ENCODE results near the gene ABCA8.

Gene ABCA8

DNA sequence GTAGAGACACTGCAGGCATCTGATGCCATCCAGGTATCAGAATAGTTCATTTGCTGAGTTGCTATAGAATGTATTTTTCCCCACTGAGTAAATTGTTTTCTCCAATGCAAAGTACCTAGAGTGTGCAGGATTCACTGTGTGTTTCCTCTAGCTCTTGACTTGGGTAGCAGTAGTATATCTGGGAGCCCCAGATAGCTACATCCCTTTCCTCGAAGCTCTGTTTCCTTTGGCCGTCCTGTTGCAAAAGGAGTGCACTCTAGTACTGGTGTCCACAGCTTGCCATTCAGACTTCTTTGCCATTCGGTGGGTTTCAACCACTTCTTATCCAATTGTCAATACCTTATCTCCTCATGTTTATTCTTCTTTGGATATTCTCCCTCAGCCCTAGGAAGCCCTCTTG, 12.8 kb downstream of the ABCA8 start:
- no peak for DNase-seq (ENCODE audit: low read depth in 2 of 2)

DNA sequence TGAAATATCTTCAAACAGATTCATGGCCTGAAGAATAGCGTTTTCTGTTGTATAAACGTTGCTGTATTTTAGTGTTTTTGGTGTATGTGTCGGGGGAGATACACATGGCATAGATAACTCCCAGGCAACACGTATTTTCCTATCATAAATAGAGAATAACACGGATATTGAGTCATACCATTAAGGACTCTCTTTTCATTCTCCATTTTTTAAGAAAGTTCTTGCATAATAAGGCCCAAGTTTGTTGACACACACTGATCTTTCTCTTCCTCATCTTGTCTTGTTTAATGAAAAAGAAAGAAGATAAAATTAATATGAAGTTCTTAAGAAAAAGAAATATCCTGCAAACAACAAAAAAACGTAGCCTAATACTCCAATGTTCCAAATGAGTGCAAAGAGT, 13.4 kb downstream of the ABCA8 start:
- DNase-seq (ENCODE audit: low read depth in 2 of 2) = no peak

DNA sequence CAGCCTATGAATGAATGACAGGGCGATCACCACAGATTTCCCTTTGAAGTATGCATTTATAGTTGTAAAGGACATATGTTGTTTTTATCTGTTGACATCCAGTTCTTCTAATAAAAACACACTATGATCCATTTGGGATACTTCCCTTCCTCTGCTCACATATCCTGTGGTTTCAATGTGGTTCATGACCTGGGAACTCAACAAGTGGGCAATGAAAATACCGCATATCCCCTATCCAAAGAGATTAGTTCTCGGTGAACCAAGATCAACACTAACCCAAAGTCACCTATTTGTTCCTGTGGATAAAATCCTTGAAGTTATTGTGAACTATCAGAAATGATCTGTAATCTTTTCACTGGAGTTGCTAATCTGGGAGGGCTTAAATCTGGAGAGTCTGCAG, 16.0 kb downstream of the ABCA8 start:
- DNase-seq (ENCODE audit: low read depth in 2 of 2) = no peak

DNA sequence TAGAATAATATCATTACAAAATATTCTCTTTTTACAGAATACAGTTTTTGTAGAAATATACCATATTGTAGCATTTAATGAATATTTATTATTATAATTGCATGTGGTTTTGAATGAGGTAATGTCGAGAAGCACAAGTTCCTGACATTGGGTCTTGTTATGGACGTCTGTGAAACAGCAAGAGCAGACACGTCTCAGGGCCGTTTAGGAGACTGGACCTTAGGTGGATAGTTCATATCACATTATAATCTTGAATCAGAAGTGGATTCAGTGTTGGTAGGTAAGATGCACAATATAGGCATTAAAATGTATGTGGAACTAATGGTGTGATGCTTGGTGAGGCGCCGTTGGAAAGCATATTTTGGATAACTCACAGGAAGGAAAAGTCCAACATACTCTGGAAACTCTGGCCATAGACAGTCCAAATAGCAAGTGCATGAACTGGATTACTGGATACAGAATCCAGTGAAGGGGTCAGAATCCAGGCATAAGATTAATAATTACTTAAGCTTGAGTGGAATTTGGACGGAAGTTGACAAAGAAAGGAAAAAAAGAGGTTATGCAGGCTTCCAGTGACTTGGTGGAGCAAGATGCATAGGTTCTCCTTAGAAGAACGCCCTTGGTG, 17.2 kb downstream of the ABCA8 start:
- no peak for DNase-seq (ENCODE audit: low read depth in 2 of 2)

DNA sequence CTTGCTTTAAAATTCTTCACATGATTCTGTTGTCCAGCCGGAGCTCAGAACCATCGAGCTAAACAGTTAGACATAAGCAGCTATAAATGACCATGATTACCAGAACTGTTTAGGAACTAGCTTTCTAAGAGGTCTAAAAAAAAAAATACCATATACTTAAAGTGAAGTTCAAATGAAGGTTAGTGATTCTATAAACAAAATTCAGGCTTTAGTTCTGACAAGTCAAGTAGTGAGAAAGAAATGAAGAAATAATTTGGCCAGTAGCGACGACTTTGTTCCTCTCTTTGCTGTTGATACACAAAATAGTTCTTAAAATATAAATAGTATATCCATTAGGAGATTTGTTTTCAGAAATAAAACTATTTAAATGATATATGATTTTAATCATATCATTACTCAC, 27.7 kb downstream of the ABCA8 start:
- no peak for DNase-seq (ENCODE audit: low read depth in 2 of 2)

DNA sequence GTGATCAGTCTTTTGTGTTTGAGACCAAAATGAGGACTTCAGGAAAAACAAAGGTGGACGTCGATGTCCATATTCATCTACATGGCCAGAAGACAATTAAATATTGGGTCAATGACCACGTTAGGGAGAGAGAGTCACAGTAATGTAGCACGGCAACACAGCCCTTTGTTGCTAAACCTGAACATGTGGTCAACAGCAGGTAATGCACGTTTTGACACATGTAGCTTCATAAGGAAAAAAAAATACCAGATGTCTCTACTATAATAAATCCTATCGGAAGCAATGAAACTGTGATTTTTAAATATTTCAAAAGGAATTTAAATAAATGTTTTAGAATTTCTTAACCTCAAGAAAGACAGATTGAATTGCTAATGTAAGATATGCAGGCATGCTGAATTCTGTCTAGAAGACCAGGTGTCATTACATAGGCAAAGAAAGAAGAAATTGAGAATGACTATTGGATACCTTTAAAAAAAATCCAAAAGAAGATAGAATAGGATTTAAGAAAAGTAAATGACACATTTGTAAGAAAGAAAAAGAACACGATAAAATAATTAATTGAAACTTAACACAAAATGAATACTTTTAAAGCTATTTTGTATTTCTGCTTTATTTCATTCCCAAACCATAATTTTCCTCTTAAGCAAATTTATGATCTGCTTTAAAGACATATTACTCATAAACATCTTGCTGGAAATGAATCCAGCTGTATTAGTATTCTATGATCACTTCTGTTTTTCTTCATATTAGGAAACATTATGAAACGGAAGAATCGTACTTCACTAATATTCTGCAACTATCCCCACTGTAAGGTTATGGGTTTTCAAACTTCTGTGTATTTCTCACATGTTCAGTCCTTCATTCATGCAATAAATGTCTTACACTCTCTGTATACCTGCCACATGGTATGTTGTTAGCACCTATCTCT, 30.1 kb downstream of the ABCA8 start:
- DNase-seq (ENCODE audit: low read depth in 2 of 2) = no peak

DNA sequence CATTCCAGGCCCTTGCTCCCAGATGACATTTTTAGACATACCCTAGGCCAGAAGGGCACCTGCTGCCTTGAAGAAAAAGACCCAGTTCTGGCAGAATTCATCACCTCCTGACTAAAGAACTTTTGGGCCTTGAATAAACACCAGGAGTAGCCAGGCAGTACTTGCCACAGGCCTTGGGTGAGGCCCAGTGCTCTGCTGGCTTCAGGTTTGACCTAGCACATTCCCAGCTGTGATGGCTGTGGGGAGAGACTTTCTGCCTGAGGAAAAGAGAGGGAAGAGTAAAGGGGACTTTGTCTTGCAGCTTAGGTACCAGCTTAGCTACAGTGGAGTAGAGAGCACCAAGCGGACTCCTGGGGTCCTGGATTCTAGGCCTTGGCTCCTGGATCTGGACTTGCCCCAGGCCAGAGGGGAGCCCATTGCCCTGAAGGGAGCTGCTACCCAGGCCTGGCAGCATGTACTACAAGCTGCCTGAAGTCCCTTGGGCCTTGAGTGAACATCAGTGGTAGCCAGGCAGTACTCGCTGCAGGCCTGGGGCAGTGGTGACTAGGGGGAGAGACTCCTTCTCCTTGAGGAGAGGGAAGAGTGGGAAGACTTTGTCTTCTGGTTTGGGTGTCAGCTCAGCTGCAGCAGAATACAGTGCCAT, 44.3 kb downstream of the ABCA8 start:
- no peak for DNase-seq (ENCODE audit: low read depth in 2 of 2)

DNA sequence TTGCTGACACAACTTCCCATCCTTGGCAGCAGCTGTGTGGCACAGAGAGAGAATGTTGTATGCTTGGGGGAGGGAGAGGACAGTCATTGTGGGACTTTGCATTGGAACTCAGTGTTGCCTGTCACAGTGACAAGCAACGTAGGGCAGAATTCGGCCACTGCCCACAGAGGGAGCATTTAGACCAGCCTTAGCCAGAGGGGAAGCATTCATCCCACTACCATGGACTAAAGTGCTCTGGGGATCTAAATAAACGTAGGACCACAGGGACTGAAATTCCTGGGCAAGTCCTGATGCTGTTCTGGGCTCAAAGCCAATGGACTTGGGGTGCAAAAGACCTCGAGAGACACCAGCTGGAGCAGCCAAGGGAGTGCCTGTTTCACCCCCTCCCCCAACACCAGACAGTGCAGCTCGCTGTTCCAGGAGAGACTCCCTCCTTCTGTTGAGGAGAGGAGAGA, 44.9 kb downstream of the ABCA8 start:
- DNase-seq (ENCODE audit: low read depth in 2 of 2) = no peak

DNA sequence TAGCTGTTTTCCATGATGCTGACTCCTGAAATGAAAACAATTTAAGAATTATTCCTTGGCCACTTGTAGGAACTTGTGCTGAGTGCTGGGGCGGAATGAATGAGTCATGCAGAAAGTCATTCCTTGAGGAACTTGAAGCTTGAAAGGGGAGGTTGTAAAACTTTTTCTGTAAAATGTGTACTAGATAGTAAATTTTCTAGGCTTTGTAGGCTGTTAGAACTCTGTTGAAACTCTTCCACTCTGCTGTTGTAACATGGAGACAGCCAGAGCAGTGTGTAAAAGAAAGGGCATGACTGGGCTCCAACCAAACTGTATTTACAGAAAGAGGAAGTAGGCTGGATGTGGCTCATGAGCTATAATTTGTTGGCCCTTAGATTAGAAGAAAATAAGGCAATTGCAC, 46.1 kb downstream of the ABCA8 start:
- no peak for DNase-seq (ENCODE audit: low read depth in 2 of 2)

DNA sequence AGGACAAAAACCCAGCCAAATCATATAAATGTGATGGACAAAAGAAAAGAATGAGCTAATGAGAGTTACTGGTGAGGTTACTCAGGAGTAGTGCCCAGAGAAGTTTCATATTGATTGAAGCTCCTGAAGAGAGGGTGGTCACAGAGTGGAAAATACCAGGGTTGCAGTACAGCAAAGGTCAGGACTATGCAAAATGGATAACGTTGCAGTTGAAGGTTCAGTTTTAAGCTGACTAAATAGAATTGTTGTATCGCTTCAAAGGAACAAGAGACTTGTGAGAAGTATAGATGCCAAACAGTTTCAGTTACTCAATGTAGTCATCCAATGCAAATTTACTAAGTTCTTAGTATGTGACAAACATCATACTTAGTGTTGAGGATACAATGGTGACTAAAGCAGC, 47.1 kb downstream of the ABCA8 start:
- DNase-seq (ENCODE audit: low read depth in 2 of 2) = no peak

DNA sequence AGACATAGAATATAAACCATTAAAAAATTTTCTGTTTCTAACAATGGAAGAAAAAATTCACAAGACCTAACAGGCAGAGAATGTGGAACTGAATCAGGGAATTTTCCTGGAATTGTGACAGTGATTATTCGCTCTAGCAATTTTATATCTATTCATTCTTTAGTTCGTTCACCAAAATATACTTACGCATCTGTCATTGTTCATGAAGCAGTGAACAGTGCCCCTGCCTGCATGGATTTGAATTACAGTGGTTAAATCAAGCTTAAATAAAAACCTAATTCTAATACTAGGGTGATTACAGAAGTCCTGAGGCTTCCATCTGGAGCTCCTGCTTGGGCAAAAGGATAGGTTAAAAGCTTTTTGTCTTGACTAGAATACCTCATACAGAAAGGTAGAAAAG, 48.6 kb downstream of the ABCA8 start:
- no peak for DNase-seq (ENCODE audit: low read depth in 2 of 2)

DNA sequence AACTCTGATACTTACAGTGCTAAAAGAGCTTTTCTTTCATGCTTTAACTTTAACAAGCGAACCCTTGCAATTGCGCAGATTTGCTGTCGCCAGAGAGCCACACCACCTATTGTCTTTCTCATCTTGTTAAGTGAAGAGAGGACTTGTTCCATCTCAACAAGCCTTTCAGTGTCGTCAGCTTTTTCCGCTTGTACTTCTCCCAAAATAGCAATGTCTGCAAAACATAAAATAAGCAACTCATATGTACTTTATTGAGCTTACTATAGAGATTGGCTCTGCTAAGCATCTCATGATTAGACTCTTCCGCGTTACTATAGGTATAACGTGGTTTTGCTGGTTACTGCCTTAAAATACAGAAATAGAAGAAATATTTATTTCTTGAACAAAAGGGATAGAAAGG, 51.9 kb downstream of the ABCA8 start:
- DNase-seq (ENCODE audit: low read depth in 2 of 2) = no peak

DNA sequence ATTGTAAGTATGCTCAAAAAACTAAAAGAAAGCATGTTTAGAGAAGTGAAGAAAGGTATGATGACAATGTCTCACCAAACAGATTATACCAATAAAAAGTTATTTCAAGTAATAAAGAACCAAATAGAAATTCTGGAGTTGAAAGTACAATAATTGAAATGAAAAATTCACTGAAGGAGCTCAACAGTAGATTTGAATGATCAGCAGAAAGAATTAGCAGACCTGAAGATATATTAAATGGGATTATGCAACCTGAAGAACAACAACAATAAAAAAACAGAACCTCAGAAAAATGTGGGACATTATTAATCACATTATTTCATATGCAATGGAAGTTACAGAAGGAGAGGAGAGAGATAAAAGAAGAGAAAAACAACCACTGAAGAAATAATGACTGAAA, 57.6 kb downstream of the ABCA8 start:
- DNase-seq (ENCODE audit: low read depth in 2 of 2) = no peak

DNA sequence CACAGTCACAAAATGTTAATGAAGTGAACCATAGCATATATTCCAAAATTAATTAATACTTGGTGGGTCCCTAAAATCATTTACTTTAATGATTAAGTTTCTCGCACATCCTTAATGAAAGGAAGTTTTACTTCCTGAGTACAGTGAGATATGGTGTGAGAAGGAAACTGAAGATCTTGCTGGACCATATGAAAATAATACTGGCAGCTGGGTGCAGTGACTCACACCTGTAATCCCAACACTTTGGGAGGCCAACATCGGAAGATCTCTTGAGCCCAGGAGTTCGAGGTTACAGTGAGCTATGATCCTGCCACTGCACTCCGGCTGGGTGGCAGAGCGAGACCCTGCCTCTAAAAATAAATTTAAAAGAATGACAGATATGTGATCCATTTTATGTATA, 62.5 kb downstream of the ABCA8 start:
- DNase-seq (ENCODE audit: low read depth in 2 of 2) = no peak

DNA sequence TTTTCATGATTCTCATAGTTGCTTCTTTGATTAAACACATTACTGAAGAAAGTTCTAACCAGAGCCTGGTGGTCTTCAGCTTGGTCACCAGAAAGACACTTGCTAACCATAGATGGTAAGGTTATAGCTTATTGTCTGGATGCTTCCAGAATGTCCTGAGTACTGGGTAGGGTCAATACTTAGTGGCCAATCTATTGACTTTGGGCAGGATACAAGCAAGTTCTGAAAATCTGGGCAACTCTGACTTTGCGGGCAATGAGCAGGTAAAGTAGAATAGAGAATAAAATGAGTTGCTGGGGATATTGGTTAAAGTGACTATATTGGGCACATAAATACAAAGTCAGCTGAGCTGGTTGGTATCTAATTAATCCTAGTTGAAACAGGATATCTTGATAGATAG, 63.0 kb downstream of the ABCA8 start:
- no peak for DNase-seq (ENCODE audit: low read depth in 2 of 2)

DNA sequence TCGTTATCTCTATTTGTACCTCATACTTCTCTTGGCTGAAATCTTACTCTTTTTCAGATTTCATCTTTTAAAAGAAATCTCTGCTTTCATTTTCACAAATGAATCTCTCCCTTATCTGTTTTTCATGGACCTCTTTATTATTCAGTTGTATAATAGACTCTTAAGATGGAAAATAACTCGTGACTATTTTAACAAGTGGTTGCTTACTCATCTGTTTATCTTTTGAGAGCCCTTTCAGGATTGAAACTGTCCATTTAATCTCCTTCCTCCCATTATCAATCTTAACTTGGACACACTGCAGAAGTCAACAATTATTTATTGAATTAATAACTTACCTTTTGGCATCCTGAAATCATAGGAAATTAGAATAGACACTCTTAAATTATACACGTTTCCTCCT, 68.8 kb downstream of the ABCA8 start:
- no peak for DNase-seq (ENCODE audit: low read depth in 2 of 2)

DNA sequence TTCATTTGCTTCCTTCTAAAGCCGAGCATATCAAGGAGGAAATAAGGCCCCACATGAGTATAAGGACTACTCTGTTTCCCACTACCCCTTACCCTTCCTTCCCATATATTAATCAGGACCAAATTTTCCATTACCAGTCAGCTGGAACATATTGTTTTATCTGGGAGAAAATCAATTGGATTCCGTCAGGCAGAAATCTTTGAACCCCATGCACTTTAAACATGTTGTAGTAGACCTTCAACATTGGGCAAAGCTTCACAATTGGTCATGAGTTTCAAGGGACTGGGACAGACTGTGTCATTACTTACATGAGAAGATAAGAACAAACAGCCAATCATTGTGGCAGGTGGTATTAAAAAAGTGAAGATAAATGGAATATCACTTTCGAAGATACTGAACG, 70.3 kb downstream of the ABCA8 start:
- no peak for DNase-seq (ENCODE audit: low read depth in 2 of 2)

DNA sequence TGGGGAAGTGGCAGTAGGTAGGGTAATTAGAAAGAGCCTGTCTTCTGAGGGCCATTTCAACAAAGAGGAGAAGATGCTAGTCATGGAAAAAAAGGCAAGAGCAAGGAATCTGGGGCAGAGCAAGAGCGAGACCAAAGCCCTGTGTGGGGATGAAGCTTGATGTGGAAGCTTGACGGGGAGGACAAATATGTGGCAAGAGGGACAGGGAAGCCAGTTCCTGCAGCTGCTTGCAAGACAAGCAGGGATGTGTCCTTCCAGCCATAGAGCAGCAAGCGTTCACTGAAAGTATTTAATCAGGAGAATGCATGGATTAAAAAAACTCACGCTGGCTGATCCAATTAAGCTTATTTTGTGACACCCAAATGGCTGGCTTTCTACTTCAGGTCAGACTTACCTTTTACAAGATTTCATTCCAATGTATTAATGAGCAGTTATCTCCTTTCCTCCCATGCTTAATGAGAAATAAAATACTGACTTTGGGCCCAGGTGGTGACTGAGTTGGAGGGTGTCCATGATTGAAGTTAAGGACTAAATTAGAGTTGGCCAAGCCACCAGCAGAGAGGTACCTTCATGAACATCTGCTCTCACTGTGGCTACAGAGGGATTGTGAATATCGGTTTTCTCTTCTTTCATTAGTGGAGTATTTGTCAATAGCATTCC, 76.8 kb downstream of the ABCA8 start:
- DNase-seq (ENCODE audit: low read depth in 2 of 2) = no peak

DNA sequence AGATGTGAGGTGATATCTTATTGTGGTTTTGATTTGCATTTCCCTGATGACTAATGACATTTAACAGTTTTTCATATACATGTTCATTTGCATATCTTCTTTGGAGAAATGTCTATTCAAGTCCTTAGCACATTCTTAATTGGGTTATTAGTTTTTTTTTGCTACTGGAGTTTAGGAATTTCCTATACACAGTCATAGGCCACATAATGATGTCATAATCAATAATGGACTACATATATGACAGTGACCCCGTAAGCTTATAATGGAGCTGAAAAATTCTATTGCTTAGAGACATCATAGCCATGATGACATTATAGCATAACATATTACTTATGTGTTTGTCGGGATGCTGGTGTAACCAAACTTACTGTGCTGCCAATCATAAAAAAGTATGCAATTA, 83.7 kb downstream of the ABCA8 start:
- no peak for DNase-seq (ENCODE audit: low read depth in 2 of 2)

DNA sequence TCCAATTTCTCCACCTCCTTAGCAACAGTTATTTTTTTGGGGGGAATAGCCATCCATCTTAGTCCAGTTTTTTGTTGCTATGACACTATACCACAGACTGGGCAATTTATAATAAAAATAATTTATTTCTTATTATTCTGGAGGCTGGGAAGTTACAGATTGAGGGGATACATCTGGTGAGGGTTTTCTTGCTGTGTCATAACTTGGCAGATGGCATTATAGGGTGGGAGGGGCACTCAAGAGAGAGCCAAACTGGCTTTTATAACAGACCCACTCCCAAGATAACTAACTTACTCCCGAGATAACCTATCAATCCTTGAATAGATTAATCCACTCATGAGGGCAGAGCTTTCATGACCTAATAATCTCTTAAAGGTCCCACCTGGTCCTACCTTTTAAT, 84.2 kb downstream of the ABCA8 start:
- no peak for DNase-seq (ENCODE audit: low read depth in 2 of 2)

DNA sequence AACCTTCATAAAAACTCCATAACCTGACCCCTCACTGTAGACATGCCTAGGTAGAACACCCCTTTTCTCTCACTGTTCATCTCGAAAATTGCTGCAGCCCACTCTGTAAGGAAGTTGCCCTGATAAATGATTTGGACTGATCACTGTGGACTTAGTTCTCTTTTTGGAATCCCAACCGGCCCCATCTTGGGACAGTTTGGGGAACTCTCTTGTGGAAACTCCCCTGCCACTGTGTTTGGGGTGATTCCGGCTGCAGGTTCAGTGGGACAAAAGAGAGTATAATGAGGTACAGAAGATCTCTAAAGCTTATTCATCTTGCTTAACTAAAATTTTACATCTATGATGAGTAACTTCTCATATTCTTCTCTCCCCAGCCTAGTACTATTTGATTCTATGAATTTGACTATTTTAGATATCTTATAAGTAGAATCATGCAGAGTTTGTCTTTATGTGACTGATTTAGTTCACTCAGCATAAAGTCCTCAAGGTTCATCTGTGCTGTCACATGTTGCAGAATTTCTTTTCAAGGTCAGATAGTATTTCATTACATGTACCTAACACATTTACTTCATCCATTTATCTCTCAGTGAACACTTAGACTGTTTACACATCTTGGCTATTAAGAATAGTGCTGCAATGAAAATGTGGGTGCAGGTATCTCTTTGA, 84.9 kb downstream of the ABCA8 start:
- no peak for DNase-seq (ENCODE audit: low read depth in 2 of 2)

DNA sequence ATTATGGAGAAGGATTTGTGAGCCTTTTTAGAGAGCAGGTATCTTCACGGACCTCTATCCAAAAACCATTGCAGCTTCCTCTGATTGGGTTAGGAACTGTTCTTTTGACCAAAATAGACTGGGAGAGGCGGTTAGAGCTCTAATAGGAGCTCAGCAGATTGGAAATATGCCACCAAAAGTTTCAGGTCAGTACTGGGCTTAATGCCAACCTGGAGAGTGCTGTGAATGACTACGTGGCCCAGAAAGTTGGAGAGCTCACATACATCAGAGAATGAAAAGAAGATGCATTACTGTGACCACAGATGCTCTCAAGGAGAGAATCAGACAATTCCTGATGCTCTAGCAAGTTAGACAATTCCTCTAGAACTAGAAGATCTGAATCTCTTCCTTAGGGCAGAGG, 86.5 kb downstream of the ABCA8 start:
- no peak for DNase-seq (ENCODE audit: low read depth in 2 of 2)

Measured in stimulated activated CD8-positive, alpha-beta memory T cell treated with anti-CD3 and anti-CD28 coated beads, Interleukin-15, amount 100 ng/mL, for 48 hours (primary cell).